K562 treated with DMSO at 1 percent for 24 hours (cell line): ENCODE results near the gene MSI1. TPM values are rescaled to one million over a fixed set of nuclear protein-coding genes. Genes with fewer than 3 reads are reported as not detected.

ENCODE experiments used
- total RNA-seq: library from RNA; unstranded; fragments of 300-600 nt; gene quantifications from 2 replicates; pipeline ENCODE4 v1.2.3, GENCODE V29; 2022; ENCODE audit warnings: low read depth; ENCODE audit not compliant: insufficient read depth

Gene MSI1
- not detected in 2 replicates for total RNA-seq

GRCh38 chr12:120368789-120369602 is at the start of gene MSI1:
MSI1 (minus strand) TSS chr12:120369164; CDS start chr12:120369091, 73 bp downstream.

GRCh38 chr12:120327593-120327992 is 41.4 kb downstream of the MSI1 start, which contains the start of gene PLA2G1B:
PLA2G1B (minus strand) TSS chr12:120327779; CDS start chr12:120327753, 26 bp downstream.

GRCh38 chr12:120301962-120302815 is 66.8 kb downstream of the MSI1 start, which contains the start of gene SIRT4:
SIRT4 (plus strand) TSS chr12:120302321; CDS start chr12:120303562, 1,241 bp downstream.

GRCh38 chr12:120292661-120293531 is 76.1 kb downstream of the MSI1 start, which contains the start of gene RNU4-1:
RNU4-1 (minus strand) TSS chr12:120293237.

Other genes with a start within 250 kb of the MSI1 start
- gene GCN1, start 174.4 kb downstream of the MSI1 start, total RNA-seq, result 66.3 and 72.0 TPM in 2 replicates
- gene RPLP0, start 168.1 kb downstream of the MSI1 start, total RNA-seq, result 8,094 and 8,248 TPM in 2 replicates
- 98.4 and 108 TPM in 2 replicates for gene PXN, start 103.4 kb downstream of the MSI1 start, total RNA-seq
- not detected in 2 replicates for gene RNU4-2, start 77.3 kb downstream of the MSI1 start, total RNA-seq
- gene RNU4-1, start 75.9 kb downstream of the MSI1 start, total RNA-seq, result not detected in 2 replicates
- 8.3 and 8.9 TPM in 2 replicates for gene SIRT4, start 66.8 kb downstream of the MSI1 start, total RNA-seq
- gene PLA2G1B, start 41.4 kb downstream of the MSI1 start, total RNA-seq, result not detected in 2 replicates
- 816 and 863 TPM in 2 replicates for gene COX6A1, start 68.9 kb upstream of the MSI1 start, total RNA-seq
- 23.4 and 27.7 TPM in 2 replicates for gene TRIAP1, start 77.2 kb upstream of the MSI1 start, total RNA-seq
- 14.8 and 16.9 TPM in 2 replicates for gene GATC, start 77.3 kb upstream of the MSI1 start, total RNA-seq
- gene SRSF9, start 100.6 kb upstream of the MSI1 start, total RNA-seq, result 235 and 238 TPM in 2 replicates
- gene DYNLL1, start 126.9 kb upstream of the MSI1 start, total RNA-seq, result 501 and 505 TPM in 2 replicates
- gene COQ5, start 160.0 kb upstream of the MSI1 start, total RNA-seq, result 30.7 and 32.5 TPM in 2 replicates
- gene RNF10, start 165.2 kb upstream of the MSI1 start, total RNA-seq, result 127 and 132 TPM in 2 replicates
- gene POP5, start 212.2 kb upstream of the MSI1 start, total RNA-seq, result 69.6 and 73.0 TPM in 2 replicates